Epithelial cell of esophagus (primary cell): Measurements from ENCODE around the gene PRR35.
A peak's percentile ranks its signal among the peaks of the same experiment; 100 is the strongest.

ENCODE experiments used
- DNase-seq: peaks from one replicate; pipeline ENCODE4 v3.0.0; 2010; ENCODE audit warnings: low read depth
- H3K4me3 ChIP-seq: 2 replicates; pipeline ENCODE4 v1.5.1; 2011; ENCODE audit warnings: mild to moderate bottlenecking, low read length, control low read depth
- CTCF ChIP-seq: IDR thresholded peaks from 2 replicates; pipeline ENCODE4 v1.5.1; 2011; ENCODE audit warnings: low read depth, mild to moderate bottlenecking, low read length, control low read depth, inconsistent platforms; ENCODE audit not compliant: insufficient read depth; ENCODE audit errors: missing control alignments

PRR35 gene

GRCh38 chr16:524274-525040 lies 35.7 kb upstream of the PRR35 start:
- no peak for DNase-seq
- no peak overlapping the region for H3K4me3 ChIP-seq
- no peak for TF ChIP-seq CTCF

GRCh38 chr16:525123-525519 lies 35.1 kb upstream of the PRR35 start:
- TF ChIP-seq CTCF = no peak
- no peak overlapping the region for H3K4me3 ChIP-seq
- DNase-seq = no peak

- peak overlapping the region; percentile 74 for H3K4me3 ChIP-seq
- peak; percentile 95 for DNase-seq
- TF ChIP-seq CTCF = no peak
Observed at GRCh38 chr16:525520-526180, 34.5 kb upstream of the PRR35 start.

- peak; percentile 42 for DNase-seq
- TF ChIP-seq CTCF = peak; percentile 0
- peak overlapping the region; percentile 74 for H3K4me3 ChIP-seq
Observed at GRCh38 chr16:526181-527014, 33.8 kb upstream of the PRR35 start.

- peak within 1 kb of the TSS; percentile 76 for H3K4me3 ChIP-seq
- no peak for TF ChIP-seq CTCF
- peak; percentile 84 for DNase-seq
Observed at GRCh38 chr16:527015-527903, 32.9 kb upstream of the PRR35 start, which contains the start of gene CAPN15. Gene CAPN15 (plus strand): TSS chr16:527712. CDS start chr16:546839, 19,127 bp downstream.
